ENCODE data around the gene VSTM5.

VSTM5 gene

GRCh38 chr11:93838967-93839366 is 11.5 kb downstream of the VSTM5 start:
- ATAC-seq, result no peak

GRCh38 chr11:93832780-93833179 is 17.6 kb downstream of the VSTM5 start:
- TF ChIP-seq GLIS3 (CRISPR knock-in tag; IDR thresholded peaks at IDR 0.05) (no peak), CSRNP3 (CRISPR knock-in tag; IDR thresholded peaks at IDR 0.05) (no peak), TOX (CRISPR knock-in tag; IDR thresholded peaks at IDR 0.05; ENCODE audit: borderline replicate concordance) (no peak), PATZ1 (CRISPR knock-in tag; IDR thresholded peaks at IDR 0.05; ENCODE audit: borderline replicate concordance) (no peak), TSHZ2 (CRISPR knock-in tag; IDR thresholded peaks at IDR 0.05) (no peak), CREB5 (CRISPR knock-in tag; IDR thresholded peaks at IDR 0.05; ENCODE audit: low read depth) (no peak), POU6F1 (CRISPR knock-in tag; IDR thresholded peaks at IDR 0.05; ENCODE audit: borderline replicate concordance, low read depth) (no peak)
- no peak for ATAC-seq

More at GRCh38 chr11:93838967-93839366, 11.5 kb downstream of the VSTM5 start:
- TF ChIP-seq TSHZ2 (CRISPR knock-in tag; IDR thresholded peaks at IDR 0.05) (no peak), BACH2 (CRISPR knock-in tag; IDR thresholded peaks at IDR 0.05; ENCODE audit: borderline replicate concordance) (no peak), GLIS3 (CRISPR knock-in tag; IDR thresholded peaks at IDR 0.05) (no peak), ESRRG (CRISPR knock-in tag; IDR thresholded peaks at IDR 0.05) (no peak), PPARA (CRISPR knock-in tag; IDR thresholded peaks at IDR 0.05; ENCODE audit: borderline replicate concordance) (no peak), PATZ1 (CRISPR knock-in tag; IDR thresholded peaks at IDR 0.05; ENCODE audit: borderline replicate concordance) (no peak)

- no peak for ATAC-seq
- TF ChIP-seq PPARA (CRISPR knock-in tag; IDR thresholded peaks at IDR 0.05; ENCODE audit: borderline replicate concordance) (no peak), SNAI2 (CRISPR knock-in tag; IDR thresholded peaks at IDR 0.05) (no peak), ARNTL (CRISPR knock-in tag; IDR thresholded peaks at IDR 0.05; ENCODE audit: borderline replicate concordance, low read depth) (no peak)
Observed at GRCh38 chr11:93831343-93832127, 18.9 kb downstream of the VSTM5 start.

Data from SK-N-SH treated with all-trans-retinoic acid at 6 μM for 48 hours (cell line).